Caco-2 (cell line): ENCODE data around the gene LOC128125822.
"Not testable (repeated sequence)": the region's sequence is repeated elsewhere in the genome, so short reads cannot be mapped to it uniquely, and the experiment has no call there.

Experiments used
- BruUV-seq: library from RNA; stranded (reverse); fragments of 400-500 nt; replicated peaks from 2 replicates; lab custom pipeline; 2021; lab: Mats Ljungman, UMichigan
- CTCF ChIA-PET: fragments of 300-600 bp; sonication (Branson Sonifier 250); formaldehyde crosslinking; loops from one replicate; lab custom pipeline; 2022; ENCODE audit warnings: antibody characterized with exemption; lab: Charles Lee
- POLR2A ChIA-PET: fragments of 300-600 bp; sonication (Branson Sonifier 250); formaldehyde crosslinking; loops from one replicate; lab custom pipeline; 2022; ENCODE audit warnings: antibody characterized with exemption; lab: Charles Lee
- DNase-seq, 2 experiments: peaks; one replicate each; pipeline versions ENCODE4 v3.0.0 to v3.0.0-alpha.2; 2020 to 2022
- H3K27me3 ChIP-seq: replicated peaks from 2 replicates; pipeline ENCODE4 v1.6.0; 2011; ENCODE audit warnings: low read length; ENCODE audit not compliant: control insufficient read depth, insufficient read depth
- H3K36me3 ChIP-seq: 2 replicates; pipeline ENCODE4 v1.5.1; 2011; ENCODE audit warnings: low read length; ENCODE audit not compliant: control insufficient read depth, insufficient read depth
- H3K4me1 ChIP-seq: fragments of 250-450 bp; sonication (Bioruptor Pico); 2 replicates; pipeline ENCODE4 v1.5.1; 2020; ENCODE audit warnings: mild to moderate bottlenecking
- H3K4me3 ChIP-seq: 2 replicates; pipeline ENCODE4 v1.5.1; 2011; ENCODE audit warnings: low read depth, mild to moderate bottlenecking, control low read depth, low read length
- H3K9me3 ChIP-seq: fragments of 250-450 bp; sonication (Bioruptor Pico); 2 replicates; pipeline ENCODE4 v1.5.1; 2020; ENCODE audit warnings: mild to moderate bottlenecking, moderate library complexity
- H3K27ac Mint-ChIP-seq: one replicate; pipeline ENCODE4 v1.8.0; 2022; ENCODE audit warnings: mixed read lengths; ENCODE audit not compliant: unreplicated experiment
- H3K27me3 Mint-ChIP-seq: one replicate; pipeline ENCODE4 v1.8.0; 2022; ENCODE audit warnings: mixed read lengths; ENCODE audit not compliant: insufficient read depth, unreplicated experiment
- H3K36me3 Mint-ChIP-seq: one replicate; pipeline ENCODE4 v1.8.0; 2022; ENCODE audit warnings: mild to moderate bottlenecking, mixed read lengths; ENCODE audit not compliant: insufficient read depth, unreplicated experiment
- H3K4me1 Mint-ChIP-seq: one replicate; pipeline ENCODE4 v1.8.0; 2022; ENCODE audit warnings: low read depth, mixed read lengths; ENCODE audit not compliant: unreplicated experiment
- H3K4me3 Mint-ChIP-seq: one replicate; pipeline ENCODE4 v1.8.0; 2022; ENCODE audit warnings: mild to moderate bottlenecking, moderate library complexity, mixed read lengths; ENCODE audit not compliant: unreplicated experiment
- H3K9me3 Mint-ChIP-seq: one replicate; pipeline ENCODE4 v1.8.0; 2022; ENCODE audit warnings: mixed read lengths; ENCODE audit not compliant: unreplicated experiment
- CTCF ChIP-seq, 2 experiments: fragments of 200-600 bp in 1 of 2; IDR thresholded peaks; 1 replicate in 1 of 2; 2 replicates in 1 of 2; pipeline versions ENCODE4 v1.5.1 to v1.8.0; 2011 to 2022; ENCODE audit warnings: antibody characterized with exemption in 1 of 2, control low read depth in 1 of 2, inconsistent platforms in 1 of 2, low read depth in 1 of 2, low read length in 1 of 2, mild to moderate bottlenecking in 1 of 2, moderate library complexity in 1 of 2; ENCODE audit not compliant: insufficient read depth in 1 of 2, severe bottlenecking in 1 of 2, unreplicated experiment in 1 of 2
- intact Hi-C: fragments of 100-400 bp; cut with micrococcal nuclease; formaldehyde crosslinking; loops from one replicate; pipeline ENCODE4 v1.10.0; 2022; ENCODE audit not compliant: unreplicated experiment

LOC128125822 gene

DNA sequence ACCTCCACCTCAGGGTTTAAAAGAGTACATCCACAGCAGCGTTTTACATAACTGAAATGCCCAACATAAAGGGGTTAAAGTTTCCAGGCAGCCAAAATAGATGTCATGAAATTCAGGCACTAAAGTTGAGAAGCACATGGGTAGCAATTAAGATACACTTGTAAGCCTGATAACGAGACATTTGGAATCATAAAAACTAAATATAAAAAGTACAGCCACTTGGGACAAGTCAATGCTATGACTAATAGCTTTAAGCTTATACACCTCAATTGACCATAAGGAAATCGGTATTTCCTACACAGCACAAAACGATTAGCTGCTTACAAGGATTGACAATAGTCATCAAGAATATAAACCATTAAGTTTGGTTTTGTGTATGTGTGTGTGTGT lies 11.8 kb downstream of the LOC128125822 start:
- H3K4me1 ChIP-seq, result no peaks in the 10 kb centered on the region
- no peak for DNase-seq
- H3K4me3 ChIP-seq, result no peak overlapping the region
- H3K4me1 Mint-ChIP-seq, result no peaks in the 10 kb centered on the region
- no peaks in the 10 kb centered on the region for H3K9me3 Mint-ChIP-seq
- no TSS peak for BruUV-seq
- H3K36me3 ChIP-seq, result peaks cover 4% of the 10 kb centered on the region
- ChIA-PET CTCF (no interaction called here), POLR2A (no interaction called here)
- intact Hi-C loops, result no loop called here
- no peaks in the 10 kb centered on the region for H3K9me3 ChIP-seq
- no peaks in the 10 kb centered on the region for H3K27me3 Mint-ChIP-seq
- H3K27ac Mint-ChIP-seq, result no peak overlapping the region
- H3K36me3 Mint-ChIP-seq, result peaks cover 49% of the 10 kb centered on the region
- H3K27me3 ChIP-seq, result no peaks in the 10 kb centered on the region
- H3K4me3 Mint-ChIP-seq, result no peak overlapping the region
- no peak for TF ChIP-seq CTCF (IDR thresholded peaks at IDR 0.05; ENCODE audit: insufficient read depth in 1 of 2, low read depth in 1 of 2, low read length in 1 of 2, severe bottlenecking in 1 of 2, unreplicated experiment in 1 of 2)

- CTCF ChIA-PET, result no interaction called here
- Histone ChIP-seq H3K36me3 (peaks cover 4% of the 10 kb centered on the region), H3K27me3 (no peaks in the 10 kb centered on the region), H3K4me1 (no peaks in the 10 kb centered on the region), H3K9me3 (no peaks in the 10 kb centered on the region), H3K4me3 (no peak overlapping the region)
- H3K4me1 Mint-ChIP-seq, result no peaks in the 10 kb centered on the region
- POLR2A ChIA-PET, result no interaction called here
- intact Hi-C loops, result no loop called here
- DNase-seq, result no peak
- peaks cover 48% of the 10 kb centered on the region for H3K36me3 Mint-ChIP-seq
- no peak overlapping the region for H3K4me3 Mint-ChIP-seq
- no TSS peak for BruUV-seq
- no peak overlapping the region for H3K27ac Mint-ChIP-seq
- no peaks in the 10 kb centered on the region for H3K27me3 Mint-ChIP-seq
- no peaks in the 10 kb centered on the region for H3K9me3 Mint-ChIP-seq
- no peak for TF ChIP-seq CTCF (IDR thresholded peaks at IDR 0.05; ENCODE audit: insufficient read depth in 1 of 2, low read depth in 1 of 2, low read length in 1 of 2, severe bottlenecking in 1 of 2, unreplicated experiment in 1 of 2)
Measured at GRCh38 chr6:63584566-63584965, 12.3 kb downstream of the LOC128125822 start.

DNA sequence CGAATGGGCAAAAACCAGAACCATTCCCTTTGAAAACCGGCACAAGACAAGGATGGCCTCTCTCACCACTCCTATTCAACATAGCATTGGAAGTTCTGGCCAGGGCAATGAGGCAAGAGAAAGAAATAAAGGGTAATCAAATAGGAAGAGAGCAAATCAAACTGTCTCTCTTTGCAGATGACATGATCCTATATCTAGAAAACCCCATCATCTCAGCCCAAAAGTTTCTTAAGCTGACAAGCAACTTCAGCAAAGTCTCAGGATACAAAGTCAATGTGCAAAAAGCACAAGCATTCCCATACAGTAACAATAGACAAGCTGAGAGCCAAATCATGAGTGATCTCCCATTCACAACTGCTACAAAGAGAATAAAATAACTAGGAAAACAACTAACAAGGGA lies 13.4 kb downstream of the LOC128125822 start:
- H3K4me3 ChIP-seq, CTCF ChIA-PET, BruUV-seq, DNase-seq, POLR2A ChIA-PET, H3K27me3 ChIP-seq, H3K27ac Mint-ChIP-seq, H3K4me1 ChIP-seq, H3K9me3 Mint-ChIP-seq, intact Hi-C loops, H3K4me1 Mint-ChIP-seq, H3K27me3 Mint-ChIP-seq, H3K36me3 ChIP-seq, H3K9me3 ChIP-seq, H3K4me3 Mint-ChIP-seq: not testable (repeated sequence)
- peaks cover 37% of the 10 kb centered on the region for H3K36me3 Mint-ChIP-seq

GRCh38 chr6:63589952-63590411 lies 17.7 kb downstream of the LOC128125822 start:
- H3K36me3 Mint-ChIP-seq, result no peaks in the 10 kb centered on the region
- Histone ChIP-seq H3K9me3 (no peaks in the 10 kb centered on the region), H3K36me3 (no peaks in the 10 kb centered on the region), H3K27me3 (no peaks in the 10 kb centered on the region), H3K4me1 (no peaks in the 10 kb centered on the region), H3K4me3 (no peak overlapping the region)
- no peak overlapping the region for H3K27ac Mint-ChIP-seq
- TF ChIP-seq CTCF (IDR thresholded peaks at IDR 0.05; ENCODE audit: insufficient read depth in 1 of 2, low read depth in 1 of 2, low read length in 1 of 2, severe bottlenecking in 1 of 2, unreplicated experiment in 1 of 2), result no peak
- no peak overlapping the region for H3K4me3 Mint-ChIP-seq
- no peaks in the 10 kb centered on the region for H3K4me1 Mint-ChIP-seq
- no peaks in the 10 kb centered on the region for H3K27me3 Mint-ChIP-seq
- ChIA-PET CTCF (no interaction called here), POLR2A (no interaction called here)
- BruUV-seq, result no TSS peak
- intact Hi-C loops, result loop anchor here (1.0 to 10.0 kb wide), 2 partner anchors 8 to 105 kb away; no protein-coding TSS in a partner anchor
- DNase-seq, result no peak
- H3K9me3 Mint-ChIP-seq, result no peaks in the 10 kb centered on the region
